ENCODE results near the gene SLC29A4.

SLC29A4 gene

GRCh38 chr7:5330288-5330687 is 47.5 kb downstream of the SLC29A4 start:
- DNase-seq, result no peak

GRCh38 chr7:5332579-5332978 is 49.8 kb downstream of the SLC29A4 start:
- no peak for DNase-seq

GRCh38 chr7:5333121-5334045 is 50.6 kb downstream of the SLC29A4 start:
- no peak for DNase-seq

- no peak for DNase-seq
These were observed 51.9 kb downstream of the SLC29A4 start for GRCh38 chr7:5334671-5335070.

GRCh38 chr7:5337047-5337446 is 54.3 kb downstream of the SLC29A4 start:
- DNase-seq, result no peak

GRCh38 chr7:5339955-5340354 is 57.2 kb downstream of the SLC29A4 start:
- DNase-seq, result no peak

GRCh38 chr7:5342631-5343030 is 59.9 kb downstream of the SLC29A4 start:
- no peak for DNase-seq

- DNase-seq, result no peak
These were observed 61.1 kb downstream of the SLC29A4 start for GRCh38 chr7:5343884-5344283.

GRCh38 chr7:5344342-5344741 is 61.6 kb downstream of the SLC29A4 start:
- DNase-seq, result no peak

GRCh38 chr7:5345171-5345570 is 62.4 kb downstream of the SLC29A4 start:
- DNase-seq, result no peak

- no peak for DNase-seq
These were observed 62.9 kb downstream of the SLC29A4 start for GRCh38 chr7:5345671-5346070.

GRCh38 chr7:5348134-5349004 is 65.6 kb downstream of the SLC29A4 start:
- no peak for DNase-seq

- no peak for DNase-seq
These were observed 66.2 kb downstream of the SLC29A4 start for GRCh38 chr7:5349005-5349380.

GRCh38 chr7:5349437-5350173 is 66.9 kb downstream of the SLC29A4 start:
- DNase-seq, result no peak

GRCh38 chr7:5350174-5350463 is 67.4 kb downstream of the SLC29A4 start:
- DNase-seq, result no peak

GRCh38 chr7:5350600-5351385 is 68.0 kb downstream of the SLC29A4 start:
- DNase-seq, result no peak

GRCh38 chr7:5351507-5352265 is 68.9 kb downstream of the SLC29A4 start:
- no peak for DNase-seq

- no peak for DNase-seq
These were observed 69.8 kb downstream of the SLC29A4 start for GRCh38 chr7:5352440-5353010.

GRCh38 chr7:5354460-5355232 is 71.9 kb downstream of the SLC29A4 start:
- no peak for DNase-seq
